ENCODE measurements around the gene EIF4ENIF1. TPM values are rescaled to one million over a fixed set of nuclear protein-coding genes. Genes with fewer than 3 reads are reported as not detected.
A peak's percentile ranks its signal among the peaks of the same experiment; 100 is the strongest.

The EIF4ENIF1 gene
- total and polyA plus RNA-seq, 12 donors: 9.2 to 32.8 (median 21.0) TPM

DNA sequence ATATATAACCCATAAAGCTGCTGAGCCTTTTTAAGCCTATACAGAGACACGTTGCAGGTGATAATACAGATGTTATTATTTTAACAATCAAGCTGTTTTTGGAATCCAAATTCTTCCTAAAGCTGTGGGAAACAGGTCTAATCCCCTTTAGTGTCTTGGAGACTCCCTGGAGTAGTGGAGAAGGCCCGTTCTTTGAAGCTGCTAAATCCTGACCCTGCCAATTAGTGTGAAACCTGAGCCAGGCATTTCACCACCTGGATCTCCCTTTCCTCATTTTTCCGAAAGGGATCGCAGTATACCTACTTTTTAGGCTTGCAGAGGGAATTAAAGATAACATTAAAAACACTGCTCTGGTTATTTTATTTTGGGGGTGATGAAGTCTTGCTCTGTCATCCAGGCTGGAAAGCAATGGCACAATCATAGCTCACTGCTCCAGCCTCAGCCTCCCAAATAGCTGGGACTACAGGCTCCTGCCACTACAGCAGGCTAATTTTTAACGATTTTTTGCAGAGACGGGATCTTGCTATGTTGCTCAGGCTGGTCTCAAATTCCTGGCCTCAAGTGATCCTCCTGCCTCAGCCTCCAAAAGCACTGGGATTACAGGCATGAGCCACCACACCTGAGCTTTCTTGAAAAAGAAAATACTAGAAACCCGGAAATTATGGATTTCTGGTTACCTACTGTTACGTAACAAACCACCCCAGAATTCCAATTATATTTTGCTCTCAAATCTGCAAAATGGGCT lies 1.7 kb upstream of the EIF4ENIF1 start:
- intact Hi-C loops (cut with DNase I): no loop called here
- 77 to 89% (median 85%) methylated on average over 8 of the region's 8 CpGs for WGBS, 4 donors
- Histone ChIP-seq H3K27me3 (no peaks in the 10 kb centered on the region), H3K36me3 (replicated peaks in 1 of 2) (peaks cover 0 to 17% of the 10 kb centered on the region in 2 donors), H3K4me1 (replicated peaks in 1 of 2) (peaks cover 0 to 36% of the 10 kb centered on the region in 2 donors), H3K9me3 (replicated peaks in 1 of 3) (no peaks in the 10 kb centered on the region), H3K4me3 (peak overlapping the region in 1 of 4 donors; percentile 68), H3K27ac (peak overlapping the region in 3 of 5 donors; percentile 89 to 99 (median 98))
- TF ChIP-seq POLR2A (IDR thresholded peaks at IDR 0.05): no peak
- TF ChIP-seq, protein P1, sequence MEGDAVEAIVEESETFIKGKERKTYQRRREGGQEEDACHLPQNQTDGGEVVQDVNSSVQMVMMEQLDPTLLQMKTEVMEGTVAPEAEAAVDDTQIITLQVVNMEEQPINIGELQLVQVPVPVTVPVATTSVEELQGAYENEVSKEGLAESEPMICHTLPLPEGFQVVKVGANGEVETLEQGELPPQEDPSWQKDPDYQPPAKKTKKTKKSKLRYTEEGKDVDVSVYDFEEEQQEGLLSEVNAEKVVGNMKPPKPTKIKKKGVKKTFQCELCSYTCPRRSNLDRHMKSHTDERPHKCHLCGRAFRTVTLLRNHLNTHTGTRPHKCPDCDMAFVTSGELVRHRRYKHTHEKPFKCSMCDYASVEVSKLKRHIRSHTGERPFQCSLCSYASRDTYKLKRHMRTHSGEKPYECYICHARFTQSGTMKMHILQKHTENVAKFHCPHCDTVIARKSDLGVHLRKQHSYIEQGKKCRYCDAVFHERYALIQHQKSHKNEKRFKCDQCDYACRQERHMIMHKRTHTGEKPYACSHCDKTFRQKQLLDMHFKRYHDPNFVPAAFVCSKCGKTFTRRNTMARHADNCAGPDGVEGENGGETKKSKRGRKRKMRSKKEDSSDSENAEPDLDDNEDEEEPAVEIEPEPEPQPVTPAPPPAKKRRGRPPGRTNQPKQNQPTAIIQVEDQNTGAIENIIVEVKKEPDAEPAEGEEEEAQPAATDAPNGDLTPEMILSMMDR (IDR thresholded peaks at IDR 0.05): no peak
- no peak for DNase-seq

DNA sequence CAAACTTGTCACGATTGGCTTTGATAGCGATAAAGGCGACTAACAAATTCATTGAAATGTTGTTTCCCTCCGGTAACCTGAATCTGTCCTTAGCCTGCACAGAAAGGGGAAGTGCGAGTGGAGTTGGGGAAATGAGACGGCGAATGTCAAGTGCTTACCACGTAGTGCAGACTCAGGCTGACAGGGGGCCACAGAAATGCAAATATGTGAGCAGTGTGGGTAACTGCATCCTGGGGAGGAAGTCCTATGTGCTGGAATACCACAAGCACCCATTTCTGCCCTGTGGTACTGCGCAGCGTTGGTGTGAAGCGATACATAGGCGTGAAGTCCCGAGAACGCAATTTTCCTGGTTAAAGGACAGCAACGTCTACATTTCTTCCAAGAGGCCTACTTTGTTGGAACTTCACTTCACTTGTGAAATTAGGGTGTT lies 869 bp upstream of the EIF4ENIF1 start:
- peak; percentile 53 to 79 (median 62) for DNase-seq
- Histone ChIP-seq H3K4me1 (replicated peaks in 1 of 2) (peaks cover 0 to 34% of the 10 kb centered on the region in 2 donors), H3K9me3 (replicated peaks in 1 of 3) (no peaks in the 10 kb centered on the region), H3K36me3 (replicated peaks in 1 of 2) (peaks cover 0 to 20% of the 10 kb centered on the region in 2 donors), H3K4me3 (peak overlapping the region; percentile 33 to 71 (median 64)), H3K27me3 (no peaks in the 10 kb centered on the region), H3K27ac (peak overlapping the region; percentile 89 to 99 (median 96))
- 0 to 2% (median 1%) methylated on average over 11 to 15 of the region's 15 CpGs for WGBS, 4 donors
- intact Hi-C loops (cut with DNase I): no loop called here
- TF ChIP-seq, protein P1 (IDR thresholded peaks at IDR 0.05): peak in 3 of 6 experiments; percentile 21 to 31 (median 27)
- TF ChIP-seq POLR2A (IDR thresholded peaks at IDR 0.05): no peak

DNA sequence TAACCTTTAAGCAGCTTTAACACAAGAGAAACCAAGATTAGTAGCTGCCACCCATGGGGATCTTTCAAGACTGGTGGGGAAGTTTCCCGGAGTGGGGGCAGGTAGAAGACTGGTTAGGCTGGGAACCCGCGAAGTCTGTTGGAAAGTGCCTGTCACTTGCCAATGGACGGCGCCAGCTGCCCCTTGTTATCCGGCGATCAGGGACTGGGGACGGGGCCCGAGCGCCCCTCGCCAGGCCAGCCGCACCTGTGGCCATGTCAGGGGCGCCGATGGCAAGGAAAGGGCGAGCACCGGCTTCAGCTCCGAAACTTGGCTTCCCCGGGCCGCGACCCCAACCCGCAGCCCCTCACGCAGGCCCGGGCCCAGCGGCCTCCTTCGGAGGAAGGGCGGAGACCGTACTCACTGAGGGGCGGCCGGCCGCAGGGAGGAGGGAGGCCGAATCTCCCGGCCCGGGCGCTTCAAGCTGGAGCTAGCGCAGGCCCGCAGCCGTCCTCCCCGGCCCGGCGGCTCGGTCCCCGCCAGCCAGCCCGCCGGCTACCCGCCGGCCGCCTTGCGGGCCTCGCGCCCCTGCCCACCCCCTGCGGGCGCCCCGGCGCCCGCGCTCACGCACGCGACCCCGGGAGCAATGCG lies 539 bp downstream of the EIF4ENIF1 start:
- Histone ChIP-seq H3K4me1 (replicated peaks in 1 of 2) (peaks cover 0 to 30% of the 10 kb centered on the region in 2 donors), H3K27me3 (no peaks in the 10 kb centered on the region), H3K27ac (peak overlapping the region; percentile 89 to 99 (median 96)), H3K4me3 (peak overlapping the region; percentile 1 to 68 (median 33)), H3K9me3 (replicated peaks in 1 of 3) (no peaks in the 10 kb centered on the region), H3K36me3 (replicated peaks in 1 of 2) (peaks cover 0 to 34% of the 10 kb centered on the region in 2 donors)
- TF ChIP-seq, protein P1 (IDR thresholded peaks at IDR 0.05): no peak
- no peak for TF ChIP-seq POLR2A (IDR thresholded peaks at IDR 0.05)
- peak in 6 of 7 donors; percentile 43 to 60 (median 48) for DNase-seq
- intact Hi-C loops (cut with DNase I): loop anchor here in 1 of 2 donors (10.0 kb wide), 1 partner anchor 54 kb away; no protein-coding TSS in a partner anchor
- WGBS, 4 donors: 0% methylated on average over 1 to 61 of the region's 61 CpGs

DNA sequence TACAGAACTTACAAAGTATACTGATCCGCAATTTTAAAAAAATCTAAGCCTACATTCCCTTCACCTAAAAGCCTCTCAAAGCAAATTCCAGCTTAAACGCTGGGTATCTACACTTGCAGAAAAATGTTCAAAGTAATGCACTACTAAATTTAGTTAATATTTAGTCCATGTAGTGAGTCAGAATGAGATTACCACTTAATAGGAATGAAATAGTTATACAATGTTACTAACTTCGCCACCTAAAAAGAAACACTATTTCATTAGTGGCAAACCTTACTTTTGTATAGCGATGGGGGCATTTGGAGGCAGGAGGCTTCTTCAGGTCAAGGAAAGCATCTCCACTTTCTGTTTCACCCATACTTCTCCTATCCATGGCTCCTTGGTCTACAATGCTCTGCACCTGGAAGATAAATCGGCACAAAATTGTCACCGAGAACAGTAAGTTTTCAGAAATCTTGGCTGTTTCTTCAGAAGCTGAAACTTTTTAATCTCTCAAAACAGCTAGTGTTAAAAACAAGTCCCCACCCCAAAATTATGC lies 1.2 kb downstream of the EIF4ENIF1 start:
- Histone ChIP-seq H3K4me1 (replicated peaks in 1 of 2) (peaks cover 0 to 30% of the 10 kb centered on the region in 2 donors), H3K4me3 (peak overlapping the region in 2 of 4 donors; percentile 33 to 68), H3K36me3 (replicated peaks in 1 of 2) (peaks cover 0 to 39% of the 10 kb centered on the region in 2 donors), H3K27ac (peak overlapping the region in 3 of 5 donors; percentile 89 to 99 (median 98)), H3K27me3 (no peaks in the 10 kb centered on the region), H3K9me3 (replicated peaks in 1 of 3) (no peaks in the 10 kb centered on the region)
- intact Hi-C loops (cut with DNase I): loop anchor here in 1 of 2 donors (10.0 kb wide), 1 partner anchor 54 kb away; no protein-coding TSS in a partner anchor
- WGBS, 4 donors: 65 to 72% (median 67%) methylated on average over 6 of the region's 6 CpGs
- DNase-seq: no peak
- no peak for TF ChIP-seq POLR2A (IDR thresholded peaks at IDR 0.05)
- TF ChIP-seq, protein P1 (IDR thresholded peaks at IDR 0.05): no peak

Measured in adrenal gland (tissue), 12 donors.